Measurements from ENCODE around the gene PCDH9. TPM values are rescaled to one million over a fixed set of nuclear protein-coding genes. Genes with fewer than 3 reads are reported as not detected.

Gene PCDH9
- total and polyA plus RNA-seq, 2 of the 4 experiments (the other 2 are of a cell fraction) = 2.2 to 10.2 TPM

GRCh38 chr13:66492479-66492878 lies 737.7 kb downstream of the PCDH9 start:
- no peak overlapping the region for H2BK15ac ChIP-seq (ENCODE audit: low read depth, low read length)
- intact Hi-C loops (cut with micrococcal nuclease) = no loop called here
- H3K4me3 ChIP-seq (ENCODE audit: insufficient read depth, low read depth, low read length) = no peak overlapping the region
- H3K27me3 ChIP-seq (ENCODE audit: control insufficient read depth, insufficient read depth, low read length) = no peaks in the 10 kb centered on the region
- H2BK5ac ChIP-seq (ENCODE audit: low read depth, low read length, poor library complexity, severe bottlenecking) = no peak overlapping the region
- no CpG with 5 or more reads among the region's 1 CpG for WGBS, 2 experiments (ENCODE audit: extremely low coverage in 2 of 2, insufficient read length in 1 of 2)
- H3K56ac ChIP-seq (ENCODE audit: extremely low read depth, insufficient read depth, low read length) = no peak overlapping the region
- no peak overlapping the region for H4K91ac ChIP-seq (ENCODE audit: insufficient read depth, low read depth, low read length)
- DNase-seq (no peak), ATAC-seq (ENCODE audit: low read depth) (no peak)
- H3K9ac ChIP-seq (ENCODE audit: low read depth, low read length) = no peak overlapping the region
- H4K8ac ChIP-seq (ENCODE audit: low read depth in 2 of 2, low read length in 2 of 2) = no peak overlapping the region
- no peak overlapping the region for H3K4ac ChIP-seq (ENCODE audit: low read depth, low read length)
- no peak overlapping the region for H3K4me2 ChIP-seq (ENCODE audit: low read depth, low read length)
- H3K14ac ChIP-seq (replicated peaks; ENCODE audit: low read depth, low read length) = no peak overlapping the region
- no peak for TF ChIP-seq NFE2L2 (IDR thresholded peaks at IDR 0.05; ENCODE audit: low read depth, low read length)
- TF ChIP-seq CHD1 (IDR thresholded peaks at IDR 0.05; ENCODE audit: low read depth, low read length) = no peak
- TF ChIP-seq SMC3 (IDR thresholded peaks at IDR 0.05; ENCODE audit: low read depth, low read length) = no peak
- TF ChIP-seq RAD21 (IDR thresholded peaks at IDR 0.05; ENCODE audit: low read length) = no peak
- TF ChIP-seq FOS (IDR thresholded peaks at IDR 0.05; ENCODE audit: low read depth, low read length) = no peak
- TF ChIP-seq RFX5 (IDR thresholded peaks at IDR 0.05; ENCODE audit: low read depth, low read length) = no peak
- TF ChIP-seq CEBPB (IDR thresholded peaks at IDR 0.05; ENCODE audit: low read depth, low read length) = no peak
- no peak for TF ChIP-seq CTCF (conservative IDR thresholded peaks at IDR 0.05; ENCODE audit: low read depth, low read length)
- no peak for TF ChIP-seq USF2 (IDR thresholded peaks at IDR 0.05; ENCODE audit: low read depth, low read length)
- no peak for TF ChIP-seq RCOR1 (IDR thresholded peaks at IDR 0.05; ENCODE audit: insufficient replicate concordance, low read length)
- TF ChIP-seq MAFK (IDR thresholded peaks at IDR 0.05; ENCODE audit: low read depth, low read length) = no peak
- no peak for TF ChIP-seq POLR2A (IDR thresholded peaks at IDR 0.05; ENCODE audit: low read depth, low read length)
- no TSS peak for BruUV-seq (replicated peaks)
- H2AK9ac ChIP-seq (replicated peaks; ENCODE audit: low read depth, low read length, poor library complexity) = no peak overlapping the region
- H2BK20ac ChIP-seq (ENCODE audit: low read depth, low read length) = no peak overlapping the region
- H3K27ac ChIP-seq (ENCODE audit: insufficient read depth, low read length) = no peak overlapping the region
- H4K20me1 ChIP-seq (ENCODE audit: insufficient read depth, low read length) = no peaks in the 10 kb centered on the region
- no peak overlapping the region for H2AFZ ChIP-seq (replicated peaks; ENCODE audit: low read length, poor library complexity)
- CTCF ChIA-PET = no interaction called here
- H3K4me1 ChIP-seq (ENCODE audit: control insufficient read depth, insufficient read depth, low read length) = no peaks in the 10 kb centered on the region; the same call in 1 of the 2 replicates
- H4K5ac ChIP-seq (ENCODE audit: low read depth, low read length) = no peak overlapping the region
- H3K18ac ChIP-seq (ENCODE audit: low read depth, low read length) = no peak overlapping the region
- no peak overlapping the region for H3K23ac ChIP-seq (ENCODE audit: low read depth, low read length)
- no peak overlapping the region for H2AK5ac ChIP-seq (ENCODE audit: low read depth, low read length)
- no peaks in the 10 kb centered on the region for H3K9me1 ChIP-seq (ENCODE audit: insufficient read depth, low read length)
- no peaks in the 10 kb centered on the region for H3K79me1 ChIP-seq (ENCODE audit: low read depth in 1 of 2, low read length in 2 of 2)
- POLR2A ChIA-PET (ENCODE audit: unreplicated experiment) = no interaction called here
- H3K9me3 ChIP-seq (ENCODE audit: control insufficient read depth, insufficient read depth, low read length) = no peaks in the 10 kb centered on the region
- H3K36me3 ChIP-seq (ENCODE audit: control insufficient read depth, insufficient read depth, low read length) = no peaks in the 10 kb centered on the region
- in situ Hi-C loops (cut with MboI; ENCODE audit: low sequenced_read_pairs) = no loop called here
- dilution Hi-C loops (cut with HindIII; ENCODE audit: low sequenced_read_pairs, unreplicated experiment) = no loop called here
- no peak overlapping the region for H2BK120ac ChIP-seq (ENCODE audit: low read depth, low read length)

Measured in IMR-90 (cell line).